ENCODE measurements around the gene TRMU. TPM values are rescaled to one million over a fixed set of nuclear protein-coding genes. Genes with fewer than 3 reads are reported as not detected.

Gene TRMU
- total and polyA plus RNA-seq, 2 of the 8 experiments (the other 6 are each of a cell fraction or from before 2014, with no cell fraction given), result 43.4 to 70.6 TPM

- no peak for TF ChIP-seq SP2 (IDR thresholded peaks at IDR 0.05; ENCODE audit: low read length)
- TF ChIP-seq CREB1 (IDR thresholded peaks at IDR 0.05), result 0 out of 2 replicates have a peak, but pooled peaks have one; percentile 25
- no peak for TF ChIP-seq NRF1 (IDR thresholded peaks at IDR 0.05; ENCODE audit: low read depth, low read length)
- TF ChIP-seq ZNF274 (IDR thresholded peaks at IDR 0.05; ENCODE audit: borderline replicate concordance, extremely low read depth, low read length), result no peak
- TF ChIP-seq BCL11A (IDR thresholded peaks at IDR 0.05; ENCODE audit: low read depth in 2 of 2, low read length in 2 of 2), result no peak
- no peak for TF ChIP-seq PHF8 (conservative IDR thresholded peaks at IDR 0.05; ENCODE audit: low read depth, low read length)
- TF ChIP-seq CHD7 (IDR thresholded peaks at IDR 0.05; ENCODE audit: insufficient replicate concordance, low read length), result no peak
- no peak for TF ChIP-seq SRF (IDR thresholded peaks at IDR 0.05; ENCODE audit: low read depth, low read length)
- TF ChIP-seq POLR2AphosphoS5 (IDR thresholded peaks at IDR 0.05; ENCODE audit: low read depth, low read length), result no peak
- TF ChIP-seq TBP (IDR thresholded peaks at IDR 0.05; ENCODE audit: low read depth, low read length), result 0 out of 2 replicates have a peak, but pooled peaks have one; percentile 27
These were observed 42.3 kb downstream of the TRMU start (continued) for GRCh38 chr22:46377525-46378425.
